Measurements from ENCODE around the gene ZNF444. TPM values are rescaled to one million over a fixed set of nuclear protein-coding genes. Genes with fewer than 3 reads are reported as not detected.
"Not testable (repeated sequence)": the region's sequence is repeated elsewhere in the genome, so short reads cannot be mapped to it uniquely, and the experiment has no call there.

Gene ZNF444
- total RNA-seq, 1 donor from 2014 or later, result 30.3 TPM

GRCh38 chr19:56148955-56149655, 8.0 kb downstream of the ZNF444 start:
- intact Hi-C loops (cut with micrococcal nuclease); DNase-seq (ENCODE audit: low spot score); H3K27ac Mint-ChIP-seq; H3K9me3 Mint-ChIP-seq; H3K4me3 Mint-ChIP-seq (ENCODE audit: low read depth); H3K27me3 Mint-ChIP-seq (ENCODE audit: low read depth): not testable (repeated sequence)
- Mint-ChIP-seq H3K4me1 (ENCODE audit: low read depth) (peaks cover 11% of the 10 kb centered on the region), H3K36me3 (ENCODE audit: low read depth) (peaks cover 28% of the 10 kb centered on the region)

GRCh38 chr19:56149656-56150038, 8.6 kb downstream of the ZNF444 start:
- Mint-ChIP-seq H3K4me1 (ENCODE audit: low read depth) (peaks cover 8% of the 10 kb centered on the region), H3K4me3 (ENCODE audit: low read depth) (no peak overlapping the region), H3K27me3 (ENCODE audit: low read depth) (no peaks in the 10 kb centered on the region), H3K9me3 (no peaks in the 10 kb centered on the region), H3K36me3 (ENCODE audit: low read depth) (peaks cover 28% of the 10 kb centered on the region), H3K27ac (no peak overlapping the region)
- no peak for DNase-seq (ENCODE audit: low spot score)
- intact Hi-C loops (cut with micrococcal nuclease), result no loop called here

- no peak for DNase-seq (ENCODE audit: low spot score)
- peaks cover 6% of the 10 kb centered on the region for H3K4me1 Mint-ChIP-seq (ENCODE audit: low read depth)
- intact Hi-C loops (cut with micrococcal nuclease), result no loop called here
- no peaks in the 10 kb centered on the region for H3K27me3 Mint-ChIP-seq (ENCODE audit: low read depth)
- no peak overlapping the region for H3K4me3 Mint-ChIP-seq (ENCODE audit: low read depth)
- peaks cover 31% of the 10 kb centered on the region for H3K36me3 Mint-ChIP-seq (ENCODE audit: low read depth)
- no peaks in the 10 kb centered on the region for H3K9me3 Mint-ChIP-seq
- no peak overlapping the region for H3K27ac Mint-ChIP-seq
Measured at GRCh38 chr19:56150358-56150757, 9.3 kb downstream of the ZNF444 start.

GRCh38 chr19:56152644-56153043, 11.6 kb downstream of the ZNF444 start:
- H3K27ac Mint-ChIP-seq, result no peak overlapping the region
- intact Hi-C loops (cut with micrococcal nuclease), result no loop called here
- no peaks in the 10 kb centered on the region for H3K9me3 Mint-ChIP-seq
- peaks cover 6% of the 10 kb centered on the region for H3K4me1 Mint-ChIP-seq (ENCODE audit: low read depth)
- peaks cover 35% of the 10 kb centered on the region for H3K36me3 Mint-ChIP-seq (ENCODE audit: low read depth)
- H3K27me3 Mint-ChIP-seq (ENCODE audit: low read depth), result no peaks in the 10 kb centered on the region
- DNase-seq (ENCODE audit: low spot score), result no peak
- no peak overlapping the region for H3K4me3 Mint-ChIP-seq (ENCODE audit: low read depth)

- no peak overlapping the region for H3K27ac Mint-ChIP-seq
- no peaks in the 10 kb centered on the region for H3K9me3 Mint-ChIP-seq
- no peaks in the 10 kb centered on the region for H3K27me3 Mint-ChIP-seq (ENCODE audit: low read depth)
- H3K4me3 Mint-ChIP-seq (ENCODE audit: low read depth), result no peak overlapping the region
- intact Hi-C loops (cut with micrococcal nuclease), result no loop called here
- no peak for DNase-seq (ENCODE audit: low spot score)
- peaks cover 34% of the 10 kb centered on the region for H3K36me3 Mint-ChIP-seq (ENCODE audit: low read depth)
- peaks cover 6% of the 10 kb centered on the region for H3K4me1 Mint-ChIP-seq (ENCODE audit: low read depth)
Measured at GRCh38 chr19:56153507-56153906, 12.4 kb downstream of the ZNF444 start.

- Mint-ChIP-seq H3K36me3 (ENCODE audit: low read depth) (peaks cover 34% of the 10 kb centered on the region), H3K27ac (no peak overlapping the region), H3K4me1 (ENCODE audit: low read depth) (peaks cover 8% of the 10 kb centered on the region), H3K27me3 (ENCODE audit: low read depth) (no peaks in the 10 kb centered on the region), H3K4me3 (ENCODE audit: low read depth) (no peak overlapping the region), H3K9me3 (peaks cover 4% of the 10 kb centered on the region)
- no peak for DNase-seq (ENCODE audit: low spot score)
- intact Hi-C loops (cut with micrococcal nuclease), result no loop called here
Measured at GRCh38 chr19:56155124-56155687, 14.1 kb downstream of the ZNF444 start.

GRCh38 chr19:56156768-56157167, 15.7 kb downstream of the ZNF444 start:
- Mint-ChIP-seq H3K4me1 (ENCODE audit: low read depth) (peaks cover 8% of the 10 kb centered on the region), H3K36me3 (ENCODE audit: low read depth) (peaks cover 33% of the 10 kb centered on the region), H3K27ac (no peak overlapping the region), H3K27me3 (ENCODE audit: low read depth) (no peaks in the 10 kb centered on the region), H3K4me3 (ENCODE audit: low read depth) (no peak overlapping the region), H3K9me3 (peaks cover 4% of the 10 kb centered on the region)
- intact Hi-C loops (cut with micrococcal nuclease), result no loop called here
- no peak for DNase-seq (ENCODE audit: low spot score)

GRCh38 chr19:56158170-56158757, 17.2 kb downstream of the ZNF444 start:
- no peak for DNase-seq (ENCODE audit: low spot score)
- Mint-ChIP-seq H3K4me1 (ENCODE audit: low read depth) (peaks cover 12% of the 10 kb centered on the region), H3K36me3 (ENCODE audit: low read depth) (peaks cover 33% of the 10 kb centered on the region), H3K4me3 (ENCODE audit: low read depth) (no peak overlapping the region), H3K27me3 (ENCODE audit: low read depth) (no peaks in the 10 kb centered on the region), H3K9me3 (peaks cover 4% of the 10 kb centered on the region), H3K27ac (no peak overlapping the region)
- intact Hi-C loops (cut with micrococcal nuclease), result no loop called here

- Mint-ChIP-seq H3K4me3 (ENCODE audit: low read depth) (no peak overlapping the region), H3K36me3 (ENCODE audit: low read depth) (peaks cover 29% of the 10 kb centered on the region), H3K9me3 (peaks cover 4% of the 10 kb centered on the region), H3K4me1 (ENCODE audit: low read depth) (peaks cover 11% of the 10 kb centered on the region), H3K27me3 (ENCODE audit: low read depth) (no peaks in the 10 kb centered on the region), H3K27ac (no peak overlapping the region)
- DNase-seq (ENCODE audit: low spot score), result no peak
- intact Hi-C loops (cut with micrococcal nuclease), result no loop called here
Measured at GRCh38 chr19:56159009-56159559, 18.0 kb downstream of the ZNF444 start.

GRCh38 chr19:56159622-56160271, 18.7 kb downstream of the ZNF444 start:
- Mint-ChIP-seq H3K27ac (no peak overlapping the region), H3K36me3 (ENCODE audit: low read depth) (peaks cover 29% of the 10 kb centered on the region), H3K4me1 (ENCODE audit: low read depth) (peaks cover 13% of the 10 kb centered on the region), H3K4me3 (ENCODE audit: low read depth) (no peak overlapping the region), H3K9me3 (peaks cover 4% of the 10 kb centered on the region), H3K27me3 (ENCODE audit: low read depth) (no peaks in the 10 kb centered on the region)
- DNase-seq (ENCODE audit: low spot score), result no peak
- intact Hi-C loops (cut with micrococcal nuclease), result no loop called here

- Mint-ChIP-seq H3K27me3 (ENCODE audit: low read depth) (no peaks in the 10 kb centered on the region), H3K27ac (no peak overlapping the region), H3K9me3 (peaks cover 4% of the 10 kb centered on the region), H3K36me3 (ENCODE audit: low read depth) (peaks cover 18% of the 10 kb centered on the region), H3K4me3 (ENCODE audit: low read depth) (no peak overlapping the region), H3K4me1 (ENCODE audit: low read depth) (peaks cover 13% of the 10 kb centered on the region)
- no peak for DNase-seq (ENCODE audit: low spot score)
- intact Hi-C loops (cut with micrococcal nuclease), result no loop called here
Measured at GRCh38 chr19:56161534-56161933, 20.4 kb downstream of the ZNF444 start.

GRCh38 chr19:56162258-56162657, 21.2 kb downstream of the ZNF444 start:
- intact Hi-C loops (cut with micrococcal nuclease), result no loop called here
- no peak for DNase-seq (ENCODE audit: low spot score)

GRCh38 chr19:56163097-56163496, 22.0 kb downstream of the ZNF444 start:
- no peak overlapping the region for H3K4me3 Mint-ChIP-seq (ENCODE audit: low read depth)
- peaks cover 13% of the 10 kb centered on the region for H3K4me1 Mint-ChIP-seq (ENCODE audit: low read depth)
- peaks cover 15% of the 10 kb centered on the region for H3K36me3 Mint-ChIP-seq (ENCODE audit: low read depth)
- peaks cover 4% of the 10 kb centered on the region for H3K9me3 Mint-ChIP-seq
- DNase-seq (ENCODE audit: low spot score), result no peak
- no peaks in the 10 kb centered on the region for H3K27me3 Mint-ChIP-seq (ENCODE audit: low read depth)
- intact Hi-C loops (cut with micrococcal nuclease), result no loop called here
- H3K27ac Mint-ChIP-seq, result no peak overlapping the region

More at GRCh38 chr19:56162258-56162657, 21.2 kb downstream of the ZNF444 start:
- no peak overlapping the region for H3K27ac Mint-ChIP-seq
- H3K9me3 Mint-ChIP-seq, result peaks cover 4% of the 10 kb centered on the region
- H3K36me3 Mint-ChIP-seq (ENCODE audit: low read depth), result peaks cover 18% of the 10 kb centered on the region
- no peak overlapping the region for H3K4me3 Mint-ChIP-seq (ENCODE audit: low read depth)
- H3K4me1 Mint-ChIP-seq (ENCODE audit: low read depth), result peaks cover 13% of the 10 kb centered on the region
- H3K27me3 Mint-ChIP-seq (ENCODE audit: low read depth), result no peaks in the 10 kb centered on the region

Data from activated T-helper 2 cell treated with anti-CD3 and anti-CD28 coated beads, Interferon-gamma antibody, Interleukin-2, Interleukin-4, amounts not matched to agents 10 μg/mL and 5 μg/mL and 100 μg/mL, durations not matched to agents 14 hours and 24 hours and 36 hours (primary cell).